ENCODE data around the gene CDH4. TPM values are rescaled to one million over a fixed set of nuclear protein-coding genes. Genes with fewer than 3 reads are reported as not detected.

The CDH4 gene
- total RNA-seq, 4 donors from 2014 or later = 0.71 to 4.2 (median 2.9) TPM

DNA sequence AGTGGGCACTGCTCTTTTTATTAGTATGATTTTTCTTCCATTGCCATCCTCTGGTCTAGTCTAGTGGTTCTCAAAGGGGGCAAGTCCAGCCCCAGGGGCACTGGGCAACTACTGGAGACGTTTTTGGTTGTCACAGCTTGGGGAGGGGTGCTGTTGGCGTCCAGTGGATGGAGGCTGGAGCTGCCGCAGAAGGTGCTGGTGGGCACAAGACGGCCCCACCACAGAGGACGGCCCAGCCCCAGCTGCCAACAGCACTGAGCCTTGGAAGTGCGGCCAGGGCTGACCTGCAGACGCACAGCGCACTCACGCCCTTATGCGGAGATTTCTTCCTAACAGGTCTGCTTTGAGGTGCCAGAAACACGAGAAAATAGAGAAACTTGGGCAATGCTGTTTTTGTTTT lies 40.3 kb downstream of the CDH4 start:
- 84 to 90% methylated on average over 11 of the region's 11 CpGs for WGBS, 2 donors
- TF ChIP-seq CTCF (IDR thresholded peaks at IDR 0.05) (no peak), POLR2A (IDR thresholded peaks at IDR 0.05) (no peak)
- DNase-seq (ENCODE audit: low spot score in 2 of 2) = no peak
- intact Hi-C loops (cut with DNase I; ENCODE audit: low total_unique reads) = no loop called here
- no peak overlapping the region for H3K4me3 ChIP-seq (ENCODE audit: low read depth, poor library complexity, severe bottlenecking)

DNA sequence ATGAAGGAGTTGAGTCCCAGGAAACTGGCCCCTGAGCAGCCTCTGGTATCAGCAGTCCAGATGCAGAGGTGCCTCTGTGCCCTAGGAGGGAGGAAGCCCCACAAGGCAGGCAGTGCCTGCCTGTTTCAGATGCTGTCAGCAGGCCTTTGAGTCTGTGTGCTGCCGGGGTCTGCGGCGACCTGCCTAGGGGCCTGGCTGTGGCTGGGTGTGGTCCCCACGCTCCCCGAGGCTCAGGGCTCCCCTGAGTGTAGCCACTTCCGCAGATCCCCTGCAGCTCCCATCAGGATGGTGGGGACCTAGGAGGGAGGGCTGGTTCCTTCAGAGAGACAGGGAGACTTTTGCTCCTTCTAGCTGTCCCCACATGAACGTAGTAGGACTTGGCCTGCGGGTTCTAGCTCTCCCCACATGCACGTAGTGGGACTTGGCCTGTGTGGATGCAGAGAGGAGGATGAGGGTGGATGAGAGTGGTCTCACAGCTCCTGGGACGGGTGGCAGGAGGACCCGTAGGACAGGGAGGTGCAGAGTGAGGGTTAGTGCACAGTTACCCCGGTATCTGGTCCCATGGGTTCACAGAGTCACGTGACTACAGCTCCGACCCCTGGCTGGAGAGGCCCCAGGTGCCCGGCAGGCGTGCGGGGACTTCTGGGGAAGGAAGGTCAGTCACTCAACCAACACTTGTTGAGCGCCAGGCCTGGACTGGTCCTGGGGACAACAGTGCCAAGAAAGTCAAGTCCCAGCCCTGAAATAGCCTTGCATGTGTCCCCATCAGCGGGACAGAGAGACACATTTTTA lies 41.0 kb downstream of the CDH4 start:
- DNase-seq (ENCODE audit: low spot score in 2 of 2) = no peak
- 82 to 84% methylated on average over 18 to 19 of the region's 19 CpGs for WGBS, 2 donors
- no peak overlapping the region for H3K4me3 ChIP-seq (ENCODE audit: low read depth, poor library complexity, severe bottlenecking)
- intact Hi-C loops (cut with DNase I; ENCODE audit: low total_unique reads) = no loop called here
- no peak for TF ChIP-seq POLR2A (IDR thresholded peaks at IDR 0.05)
- TF ChIP-seq CTCF (IDR thresholded peaks at IDR 0.05) = no peak

DNA sequence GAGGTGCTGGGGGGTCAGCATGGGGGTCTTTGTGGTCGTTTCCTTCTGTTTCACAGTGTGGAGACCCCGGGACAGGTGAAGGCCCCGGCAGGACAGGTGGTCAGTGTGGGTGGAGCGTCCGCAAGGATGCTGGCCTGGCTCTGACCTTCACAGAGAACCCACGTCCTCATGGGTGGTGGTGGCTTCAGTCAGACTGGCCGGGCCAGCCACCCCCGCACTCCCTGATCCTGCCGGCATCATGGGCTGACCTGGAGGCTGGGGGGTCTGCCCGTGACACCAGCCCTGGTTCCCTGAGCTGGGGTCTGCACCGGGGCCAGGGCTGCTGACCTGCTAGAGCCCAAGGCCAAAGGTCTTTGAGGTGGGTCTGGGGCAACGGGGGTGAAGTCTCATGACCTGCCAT lies 41.9 kb downstream of the CDH4 start:
- intact Hi-C loops (cut with DNase I; ENCODE audit: low total_unique reads) = no loop called here
- 75 to 88% methylated on average over 12 of the region's 12 CpGs for WGBS, 2 donors
- TF ChIP-seq CTCF (IDR thresholded peaks at IDR 0.05) = no peak
- TF ChIP-seq POLR2A (IDR thresholded peaks at IDR 0.05) = no peak
- DNase-seq (ENCODE audit: low spot score in 2 of 2) = no peak
- no peak overlapping the region for H3K4me3 ChIP-seq (ENCODE audit: low read depth, poor library complexity, severe bottlenecking)

DNA sequence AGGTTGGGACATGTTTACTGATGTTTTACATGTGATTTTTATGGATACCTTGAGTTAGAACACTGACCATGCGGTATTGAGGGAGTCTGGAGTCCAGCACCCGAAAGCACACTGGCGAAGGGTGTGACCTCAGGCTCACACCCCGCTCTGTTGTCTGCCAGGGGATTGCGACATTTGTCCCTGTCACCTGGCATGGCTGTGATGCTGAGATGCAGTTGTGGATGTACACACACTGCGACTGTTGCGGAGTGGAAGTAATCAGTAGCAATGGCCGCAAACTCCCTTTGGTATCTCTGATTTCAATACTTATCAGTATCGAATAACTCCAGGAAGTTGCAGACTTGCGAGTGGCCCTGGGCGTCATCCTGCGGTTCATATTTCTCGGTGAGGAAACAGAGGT lies 43.2 kb downstream of the CDH4 start:
- TF ChIP-seq CTCF (IDR thresholded peaks at IDR 0.05) = no peak
- TF ChIP-seq POLR2A (IDR thresholded peaks at IDR 0.05) = no peak
- H3K4me3 ChIP-seq (ENCODE audit: low read depth, poor library complexity, severe bottlenecking) = no peak overlapping the region
- DNase-seq (ENCODE audit: low spot score in 2 of 2) = no peak
- intact Hi-C loops (cut with DNase I; ENCODE audit: low total_unique reads) = no loop called here
- 91% methylated on average over 13 of the region's 13 CpGs for WGBS, 2 donors

- TF ChIP-seq POLR2A (IDR thresholded peaks at IDR 0.05) (no peak), CTCF (IDR thresholded peaks at IDR 0.05) (no peak)
- H3K4me3 ChIP-seq (ENCODE audit: low read depth, poor library complexity, severe bottlenecking) = no peak overlapping the region
- intact Hi-C loops (cut with DNase I; ENCODE audit: low total_unique reads) = no loop called here
- 72% methylated on average over 33 of the region's 33 CpGs for WGBS, 2 donors
- DNase-seq (ENCODE audit: low spot score in 2 of 2) = no peak
Measured at GRCh38 chr20:61295682-61296628, 43.9 kb downstream of the CDH4 start.
